OCI-LY7 (cell line): Measurements from ENCODE around the gene MXD4.

Source experiments
- CTCF ChIP-seq: fragments of 200-600 bp; sonication (generic); conservative IDR thresholded peaks from 2 replicates; pipeline ENCODE4 v1.5.1; 2014; ENCODE audit warnings: mild to moderate bottlenecking, antibody characterized with exemption, low read length, moderate library complexity, mixed read lengths
- EZH2phosphoT487 ChIP-seq: fragments of 200-600 bp; sonication (generic); IDR thresholded peaks from 2 replicates; pipeline ENCODE4 v1.6.1; 2018; ENCODE audit warnings: low read depth, borderline replicate concordance, mild to moderate bottlenecking, mixed run types, antibody characterized with exemption, low read length, moderate library complexity, mixed read lengths

GRCh38 chr4:2292646-2293108, 30.8 kb upstream of the MXD4 start:
- no peak for TF ChIP-seq CTCF
- TF ChIP-seq EZH2phosphoT487 = no peak
